ENCODE results near the gene TMEM53. TPM values are rescaled to one million over a fixed set of nuclear protein-coding genes. Genes with fewer than 3 reads are reported as not detected.
A peak's percentile ranks its signal among the peaks of the same experiment; 100 is the strongest.

The TMEM53 gene
- total and polyA plus RNA-seq, 2 of the 8 experiments (the other 6 are each of a cell fraction or from before 2014, with no cell fraction given) = 6.7 to 27.9 TPM

DNA sequence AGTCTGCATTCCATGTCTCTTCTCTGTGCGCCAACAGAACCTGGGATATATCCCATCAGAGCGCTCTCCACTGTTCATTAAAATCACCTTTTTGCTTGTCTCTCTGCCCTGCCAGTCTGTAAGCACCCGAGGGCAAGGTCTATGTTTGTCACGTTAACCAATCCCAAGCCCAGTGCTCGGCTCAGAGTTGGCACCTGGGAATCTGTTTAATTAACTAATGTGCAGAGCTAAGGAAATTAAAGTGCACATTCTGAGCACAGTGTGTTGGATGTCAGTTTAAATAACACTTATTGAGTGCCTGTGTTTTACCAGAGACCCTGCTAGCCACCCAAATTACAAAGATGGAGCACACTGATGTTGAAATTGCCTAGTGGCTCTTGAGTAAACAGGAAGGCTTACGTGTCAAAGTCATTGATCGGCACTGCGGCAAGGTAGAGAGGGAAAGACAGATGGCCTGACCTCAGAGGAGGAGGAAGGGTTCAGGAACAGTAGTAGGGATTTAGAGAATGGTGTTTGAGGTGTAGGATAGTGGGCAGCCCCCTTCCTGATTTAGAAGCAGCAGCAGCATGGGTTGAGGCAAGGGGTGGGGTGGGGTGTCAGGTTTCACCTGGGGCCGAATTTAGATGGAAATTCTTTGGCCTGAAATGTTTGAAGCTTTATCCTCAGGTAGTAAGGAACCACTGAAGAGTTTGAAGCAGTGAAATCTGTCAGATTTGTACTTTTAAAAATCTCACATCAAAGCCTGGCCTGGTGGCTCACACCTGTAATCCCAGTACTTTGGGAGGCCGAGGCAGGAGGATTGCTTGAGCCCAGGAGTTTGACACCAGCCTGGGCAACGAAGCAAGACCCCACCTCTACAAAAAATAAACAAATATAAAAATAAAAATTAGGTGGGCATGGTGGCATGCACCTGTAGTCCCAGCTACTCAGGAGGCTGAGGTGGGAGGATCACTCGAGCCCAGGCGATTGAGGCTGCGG, 7.9 kb upstream of the TMEM53 start:
- Histone ChIP-seq H3K4ac (replicated peaks; ENCODE audit: insufficient read length, low read depth, low read length) (no peak overlapping the region), H2BK5ac (ENCODE audit: low read depth, low read length) (peak overlapping the region; percentile 69), H2BK12ac (ENCODE audit: low read depth, low read length) (no peak overlapping the region; the same call in 1 of the 2 replicates), H2BK15ac (ENCODE audit: low read length) (0 out of 2 replicates have a peak overlapping the region, but pooled peaks have one; percentile 13), H2AK5ac (ENCODE audit: low read depth, low read length) (0 out of 2 replicates have a peak overlapping the region, but pooled peaks have one; percentile 2), H3K56ac (replicated peaks; ENCODE audit: insufficient read length, low read depth, low read length) (no peak overlapping the region), H3K9ac (replicated peaks in 1 of 4; ENCODE audit: extremely low read depth in 1 of 4, low read depth in 3 of 4, low read length in 3 of 4) (no peak overlapping the region), H4K5ac (ENCODE audit: insufficient read length, low read depth, low read length) (no peak overlapping the region), H3K9me3 (ENCODE audit: insufficient read depth in 2 of 2, low read depth in 1 of 2, low read length in 1 of 2) (no peaks in the 10 kb centered on the region), H2AFZ (ENCODE audit: low read length) (no peak overlapping the region), H2BK120ac (replicated peaks; ENCODE audit: low read depth, low read length) (no peak overlapping the region), H3K23ac (ENCODE audit: insufficient read length) (no peak overlapping the region), H4K8ac (ENCODE audit: extremely low read depth, insufficient read depth, low read length) (no peak overlapping the region), H2BK20ac (ENCODE audit: low read length) (no peak overlapping the region), H3K14ac (ENCODE audit: insufficient read length) (no peak overlapping the region), H3K27me3 (replicated peaks in 1 of 4; ENCODE audit: control insufficient read depth in 3 of 4, extremely low read depth in 1 of 4, insufficient read depth in 3 of 4, low read length in 3 of 4) (no peaks in the 10 kb centered on the region), H3K4me1 (replicated peaks in 1 of 4; ENCODE audit: control insufficient read depth in 3 of 4, insufficient read depth in 4 of 4, low read length in 3 of 4) (peaks cover 1 to 10% (median 9%) of the 10 kb centered on the region in 4 experiments; a peak in 5 of 7 replicates), H3K4me3 (ENCODE audit: extremely low read depth in 1 of 4, insufficient read depth in 2 of 4, low read depth in 3 of 4, low read length in 4 of 4) (peak overlapping the region in 2 of 4 experiments; percentile 18 to 30; a peak in 2 of 8 replicates), H4K91ac (replicated peaks; ENCODE audit: insufficient read length, low read length) (peak overlapping the region; percentile 28), H3K79me2 (ENCODE audit: control insufficient read depth in 1 of 2, insufficient read depth in 2 of 2, low read length in 2 of 2) (no peaks in the 10 kb centered on the region), H4K20me1 (replicated peaks in 1 of 2; ENCODE audit: control insufficient read depth in 1 of 2, insufficient read depth in 2 of 2, low read length in 2 of 2) (no peaks in the 10 kb centered on the region), H3K36me3 (ENCODE audit: control insufficient read depth in 2 of 4, insufficient read depth in 4 of 4, low read length in 3 of 4) (no peaks in the 10 kb centered on the region; a peak in 2 of 8 replicates), H3K27ac (ENCODE audit: low read depth, low read length) (0 out of 2 replicates have a peak overlapping the region, but pooled peaks have one; percentile 6), H3K18ac (ENCODE audit: extremely low read depth, low read length) (0 out of 2 replicates have a peak overlapping the region, but pooled peaks have one; percentile 44), H3K23me2 (ENCODE audit: low read depth, low read length) (no peaks in the 10 kb centered on the region), H3K79me1 (ENCODE audit: low read depth, low read length) (no peaks in the 10 kb centered on the region), H3K4me2 (ENCODE audit: insufficient read depth in 1 of 2, low read depth in 2 of 2, low read length in 2 of 2) (peak overlapping the region; percentile 47 to 52; a peak in 3 of 4 replicates)
- no peak for TF ChIP-seq TEAD4 (IDR thresholded peaks at IDR 0.05; ENCODE audit: low read depth, low read length)
- TF ChIP-seq, protein P1, sequence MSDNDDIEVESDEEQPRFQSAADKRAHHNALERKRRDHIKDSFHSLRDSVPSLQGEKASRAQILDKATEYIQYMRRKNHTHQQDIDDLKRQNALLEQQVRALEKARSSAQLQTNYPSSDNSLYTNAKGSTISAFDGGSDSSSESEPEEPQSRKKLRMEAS (IDR thresholded peaks at IDR 0.05) = peak; percentile 17; the same call in 1 of the 2 replicates
- no peak for TF ChIP-seq SUZ12 (IDR thresholded peaks at IDR 0.05; ENCODE audit: low read length)
- no peak for TF ChIP-seq EP300 (IDR thresholded peaks at IDR 0.05; ENCODE audit: borderline replicate concordance in 1 of 2, low read depth in 2 of 2, low read length in 2 of 2)
- ChIA-PET POLR2A (ENCODE audit: partially characterized antibody) (interaction anchor here (0.5 to 1.8 kb wide), 9 partner anchors 8 to 137 kb away, joined by 3 to 10 read pairs (median 3); partner anchors contain the start of genes ARMH1, RPS8 and TMEM53), CTCF (ENCODE audit: partially characterized antibody) (interaction anchor here (0.7 to 1.5 kb wide), 3 partner anchors 12 to 29 kb away, joined by 3 to 9 read pairs (median 3); no protein-coding TSS in a partner anchor)
- FAIRE-seq = peak; percentile 24
- 75% methylated on average over 14 of the region's 14 CpGs; no CpG with 5 or more reads in 1 of the 2 experiments for WGBS, 2 experiments (ENCODE audit: extremely low coverage in 1 of 2, insufficient coverage in 1 of 2, insufficient read length in 1 of 2, insufficient replicate concordance in 2 of 2, low coverage in 1 of 2, low lambda C conversion rate in 2 of 2, missing lambda C conversion rate in 1 of 2)
- peak in 1 of 2 experiments; percentile 60 for DNase-seq (ENCODE audit: low read depth in 1 of 2, low spot score in 2 of 2)

Measured in H1 (cell line).